ENCODE data around the gene WDHD1. TPM values are rescaled to one million over a fixed set of nuclear protein-coding genes. Genes with fewer than 3 reads are reported as not detected.

Gene WDHD1
- polyA plus RNA-seq, 1 donor (not counting 4 experiments of a cell fraction or from before 2014, with no cell fraction given): 13.0 TPM

DNA sequence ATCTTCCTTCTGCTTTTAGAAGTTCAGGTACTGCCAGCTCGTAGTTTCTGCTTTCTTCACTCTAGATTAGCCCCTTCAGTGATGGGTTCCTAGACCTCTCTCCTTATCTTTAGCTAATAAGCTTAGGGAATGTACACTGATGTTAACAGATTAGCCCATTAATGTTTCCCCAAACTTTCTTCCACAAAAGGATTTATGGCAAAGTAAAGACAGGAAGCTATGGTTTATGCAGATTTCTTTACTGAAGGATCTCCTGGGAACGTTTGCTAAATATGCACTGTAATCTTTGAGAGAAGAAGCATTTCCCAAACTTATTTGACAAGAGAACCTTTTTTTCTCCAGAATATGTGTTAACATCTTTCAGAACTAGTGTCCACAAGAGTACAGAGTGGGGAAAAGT is 4.3 kb upstream of the WDHD1 start:
- peak overlapping the region; percentile 7 for H3K9ac ChIP-seq (ENCODE audit: control insufficient read depth, extremely low read depth, insufficient read depth, low read length)
- H3K27ac ChIP-seq (ENCODE audit: control insufficient read depth, insufficient read depth, low read length): peak overlapping the region; percentile 18
- H3K4me1 ChIP-seq (ENCODE audit: control insufficient read depth, extremely low read depth, insufficient read depth, low read length): peaks cover 11% of the 10 kb centered on the region
- peaks cover 71% of the 10 kb centered on the region for H3K79me2 ChIP-seq (ENCODE audit: control insufficient read depth, insufficient read depth, low read length)
- H3K9me3 ChIP-seq (ENCODE audit: control insufficient read depth, low read depth, low read length): no peaks in the 10 kb centered on the region
- no peaks in the 10 kb centered on the region for H4K20me1 ChIP-seq (ENCODE audit: control insufficient read depth, extremely low read depth, insufficient read depth, low read length)
- FAIRE-seq: no peak
- TF ChIP-seq EZH2 (IDR thresholded peaks at IDR 0.05; ENCODE audit: low read length) (no peak), CTCF (optimal IDR thresholded peaks at IDR 0.05 in 1 of 3, IDR thresholded peaks at IDR 0.05 in 1 of 3, conservative IDR thresholded peaks at IDR 0.05 in 1 of 3; ENCODE audit: extremely low read depth in 1 of 3, insufficient read depth in 2 of 3, low read length in 3 of 3) (no peak)
- H3K4me3 ChIP-seq (ENCODE audit: control insufficient read depth in 2 of 3, extremely low read depth in 1 of 3, insufficient read depth in 2 of 3, low read depth in 1 of 3, low read length in 3 of 3): no peak overlapping the region
- no peak overlapping the region for H2AFZ ChIP-seq (ENCODE audit: control insufficient read depth, low read length)
- H3K27me3 ChIP-seq (ENCODE audit: control insufficient read depth, extremely low read depth, insufficient read depth, low read length): no peaks in the 10 kb centered on the region
- H3K9me1 ChIP-seq (ENCODE audit: control insufficient read depth, extremely low read depth, insufficient read depth, low read length): peaks cover 2% of the 10 kb centered on the region
- no peak overlapping the region for H3K4me2 ChIP-seq (ENCODE audit: control insufficient read depth, extremely low read depth, insufficient read depth, low read depth, low read length)
- peaks cover 1 to 4% of the 10 kb centered on the region in 2 experiments for H3K36me3 ChIP-seq (ENCODE audit: control insufficient read depth in 2 of 2, extremely low read depth in 1 of 2, insufficient read depth in 2 of 2, low read length in 2 of 2)
- dilution Hi-C loops (cut with MboI; ENCODE audit: extremely low pct_ligation_motif_present, low sequenced_read_pairs): no loop called here
- DNase-seq (ENCODE audit: low read depth, low spot score): no peak

DNA sequence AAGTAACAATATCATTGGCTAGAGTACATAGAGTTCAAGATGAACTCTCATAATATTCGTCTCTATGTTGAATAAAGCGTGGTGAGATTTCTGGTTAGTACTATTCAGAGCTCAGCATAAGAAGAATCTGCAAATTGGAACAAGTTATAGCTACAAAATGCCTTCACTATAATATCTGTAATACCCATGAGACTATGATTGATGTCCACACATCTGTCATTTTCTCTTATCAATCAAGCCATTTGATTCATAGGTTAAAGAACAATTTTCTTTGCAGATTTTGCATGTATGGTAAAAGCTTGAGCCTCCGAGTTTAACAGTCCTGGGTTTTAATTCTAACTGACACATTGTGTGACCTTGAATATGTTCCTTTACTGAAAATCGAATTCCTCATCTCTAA is 1.6 kb upstream of the WDHD1 start:
- Histone ChIP-seq H3K9me3 (ENCODE audit: control insufficient read depth, low read depth, low read length) (no peaks in the 10 kb centered on the region), H3K79me2 (ENCODE audit: control insufficient read depth, insufficient read depth, low read length) (peaks cover 78% of the 10 kb centered on the region), H3K4me3 (ENCODE audit: control insufficient read depth in 2 of 3, extremely low read depth in 1 of 3, insufficient read depth in 2 of 3, low read depth in 1 of 3, low read length in 3 of 3) (peak overlapping the region; percentile 81 to 98 (median 86)), H3K9me1 (ENCODE audit: control insufficient read depth, extremely low read depth, insufficient read depth, low read length) (peaks cover 2% of the 10 kb centered on the region), H2AFZ (ENCODE audit: control insufficient read depth, low read length) (no peak overlapping the region), H3K27me3 (ENCODE audit: control insufficient read depth, extremely low read depth, insufficient read depth, low read length) (no peaks in the 10 kb centered on the region), H3K9ac (ENCODE audit: control insufficient read depth, extremely low read depth, insufficient read depth, low read length) (peak overlapping the region; percentile 96), H3K27ac (ENCODE audit: control insufficient read depth, insufficient read depth, low read length) (no peak overlapping the region), H3K4me2 (ENCODE audit: control insufficient read depth, extremely low read depth, insufficient read depth, low read depth, low read length) (peak overlapping the region; percentile 87), H4K20me1 (ENCODE audit: control insufficient read depth, extremely low read depth, insufficient read depth, low read length) (no peaks in the 10 kb centered on the region), H3K4me1 (ENCODE audit: control insufficient read depth, extremely low read depth, insufficient read depth, low read length) (peaks cover 19% of the 10 kb centered on the region), H3K36me3 (ENCODE audit: control insufficient read depth in 2 of 2, extremely low read depth in 1 of 2, insufficient read depth in 2 of 2, low read length in 2 of 2) (peaks cover 0 to 1% of the 10 kb centered on the region in 2 experiments)
- dilution Hi-C loops (cut with MboI; ENCODE audit: extremely low pct_ligation_motif_present, low sequenced_read_pairs): no loop called here
- FAIRE-seq: no peak
- no peak for TF ChIP-seq CTCF (optimal IDR thresholded peaks at IDR 0.05 in 1 of 3, IDR thresholded peaks at IDR 0.05 in 1 of 3, conservative IDR thresholded peaks at IDR 0.05 in 1 of 3; ENCODE audit: extremely low read depth in 1 of 3, insufficient read depth in 2 of 3, low read length in 3 of 3)
- TF ChIP-seq EZH2 (IDR thresholded peaks at IDR 0.05; ENCODE audit: low read length): no peak
- no peak for DNase-seq (ENCODE audit: low read depth, low spot score)
